Measurements from ENCODE around the gene FRAS1. TPM values are rescaled to one million over a fixed set of nuclear protein-coding genes. Genes with fewer than 3 reads are reported as not detected.

Gene FRAS1
- total and polyA plus RNA-seq, 2 donors (not counting 3 experiments of a cell fraction or from before 2014, with no cell fraction given): 1.4 to 3.6 TPM

DNA sequence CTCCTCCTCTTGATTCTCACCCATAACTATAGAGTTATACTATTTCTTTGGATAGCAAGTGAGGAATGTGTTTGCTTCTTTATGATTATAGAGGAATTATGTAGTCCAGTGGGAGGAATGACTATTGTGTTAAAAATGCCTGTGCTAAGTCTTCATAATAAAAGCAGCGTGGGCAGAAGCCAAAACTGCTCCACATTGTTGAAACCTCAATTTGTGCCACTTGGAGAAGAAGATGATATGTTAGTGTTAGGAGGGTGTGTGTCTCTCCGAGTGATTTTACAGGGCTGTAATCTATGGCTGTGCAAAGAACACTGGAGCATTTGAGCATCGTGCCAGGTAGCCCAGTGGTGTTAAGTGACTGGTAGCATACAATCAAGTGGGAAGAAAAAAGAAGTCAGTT, 74.3 kb downstream of the FRAS1 start:
- DNase-seq (ENCODE audit: low read depth, low spot score): no peak
- no peak overlapping the region for H3K4me2 ChIP-seq (ENCODE audit: insufficient read depth, low read length)

More for the DNA sequence above, 74.3 kb downstream of the FRAS1 start:
- dilution Hi-C loops (cut with MboI; ENCODE audit: extremely low pct_ligation_motif_present, low sequenced_read_pairs) (no loop called here), intact Hi-C loops (cut with micrococcal nuclease) (no loop called here)
- ChIA-PET CTCF (no interaction called here), POLR2A (no interaction called here)
- H3K9me3 ChIP-seq (replicated peaks; ENCODE audit: control insufficient read depth, insufficient read depth, low read length): no peaks in the 10 kb centered on the region
- no peak overlapping the region for H2AFZ ChIP-seq (ENCODE audit: low read depth, low read length)
- no peak overlapping the region for H3K9ac ChIP-seq (replicated peaks; ENCODE audit: extremely low read depth, insufficient read depth, low read length)
- no peaks in the 10 kb centered on the region for H3K79me2 ChIP-seq (ENCODE audit: control insufficient read depth, insufficient read depth, low read length)
- no peaks in the 10 kb centered on the region for H3K27me3 ChIP-seq (ENCODE audit: control insufficient read depth in 2 of 2, insufficient read depth in 2 of 2, low read length in 2 of 2)
- no peaks in the 10 kb centered on the region for H4K20me1 ChIP-seq (replicated peaks; ENCODE audit: control insufficient read depth, extremely low read depth, insufficient read depth, low read length)
- H3K4me1 ChIP-seq (ENCODE audit: control insufficient read depth, extremely low read depth, insufficient read depth, low read length): no peaks in the 10 kb centered on the region
- no TSS peak for BruUV-seq (replicated peaks)
- no peaks in the 10 kb centered on the region for H3K36me3 ChIP-seq (ENCODE audit: control insufficient read depth in 2 of 2, extremely low read depth in 1 of 2, insufficient read depth in 2 of 2, low read length in 2 of 2)
- no peak for FAIRE-seq
- H3K27ac ChIP-seq (ENCODE audit: insufficient read depth, low read depth, low read length): no peak overlapping the region
- H3K4me3 ChIP-seq (replicated peaks in 1 of 3; ENCODE audit: insufficient read depth in 1 of 3, low read depth in 1 of 3, low read length in 3 of 3): no peak overlapping the region
- no peaks in the 10 kb centered on the region for H3K9me1 ChIP-seq (replicated peaks; ENCODE audit: control insufficient read depth, extremely low read depth, insufficient read depth, low read length)
- TF ChIP-seq CTCF (IDR thresholded peaks at IDR 0.05; ENCODE audit: extremely low read depth in 1 of 2, insufficient read depth in 1 of 2, low read depth in 1 of 2, low read length in 2 of 2): no peak
- TF ChIP-seq POLR2A (IDR thresholded peaks at IDR 0.05; ENCODE audit: low read depth, low read length): no peak
- TF ChIP-seq FOS (IDR thresholded peaks at IDR 0.05; ENCODE audit: borderline replicate concordance, insufficient read depth, low read length): no peak
- TF ChIP-seq EZH2 (IDR thresholded peaks at IDR 0.05; ENCODE audit: borderline replicate concordance, low read depth, low read length, severe bottlenecking): no peak
- no peak for TF ChIP-seq MYC (IDR thresholded peaks at IDR 0.05; ENCODE audit: low read depth, low read length)
- no peak for TF ChIP-seq GATA2 (IDR thresholded peaks at IDR 0.05; ENCODE audit: insufficient read depth, insufficient read length, low read depth, low read length)
- TF ChIP-seq POLR2AphosphoS5 (IDR thresholded peaks at IDR 0.05; ENCODE audit: insufficient read depth, low read depth, low read length): no peak
- no peak for TF ChIP-seq JUN (IDR thresholded peaks at IDR 0.05; ENCODE audit: borderline replicate concordance, insufficient read depth, insufficient read length, low read depth)
- TF ChIP-seq MAX (IDR thresholded peaks at IDR 0.05; ENCODE audit: insufficient read depth, insufficient read length): no peak

All from endothelial cell of umbilical vein (primary cell).